Measurements from ENCODE around the gene VTI1A. TPM values are rescaled to one million over a fixed set of nuclear protein-coding genes. Genes with fewer than 3 reads are reported as not detected.

VTI1A gene
- total and polyA plus RNA-seq, 2 of the 13 experiments (the other 11 are each of a cell fraction or from before 2014, with no cell fraction given): 11.7 to 32.7 TPM

GRCh38 chr10:112546474-112546873 lies 99.5 kb downstream of the VTI1A start:
- Histone ChIP-seq H4K20me1 (ENCODE audit: insufficient read depth, low read length) (no peaks in the 10 kb centered on the region), H3K79me2 (ENCODE audit: insufficient read depth, low read length) (no peaks in the 10 kb centered on the region), H2AFZ (ENCODE audit: low read length) (no peak overlapping the region), H3K4me1 (ENCODE audit: insufficient read depth, low read length) (no peaks in the 10 kb centered on the region), H3K36me3 (replicated peaks in 1 of 2; ENCODE audit: control insufficient read depth in 1 of 2, insufficient read depth in 2 of 2, low read length in 2 of 2) (no peaks in the 10 kb centered on the region; a peak in 1 of 5 replicates), H3K4me3 (replicated peaks in 1 of 3; ENCODE audit: insufficient read depth in 1 of 3, low read depth in 2 of 3, low read length in 3 of 3) (no peak overlapping the region), H3K27me3 (ENCODE audit: control insufficient read depth in 1 of 2, insufficient read depth in 2 of 2, low read length in 2 of 2) (no peaks in the 10 kb centered on the region), H3K9ac (ENCODE audit: insufficient read depth, low read depth, low read length) (no peak overlapping the region), H3K4me2 (ENCODE audit: low read depth, low read length) (no peak overlapping the region), H3K9me3 (ENCODE audit: low read length) (no peaks in the 10 kb centered on the region), H3K27ac (ENCODE audit: extremely low read length, insufficient read depth, low read length) (no peak overlapping the region)
- ChIA-PET POLR2A (no interaction called here), CTCF (ENCODE audit: low intra/inter-chr PET ratio, low total read pairs) (no interaction called here)
- no peak for FAIRE-seq
- ATAC-seq: no peak
- DNase-seq (ENCODE audit: low spot score): no peak
- intact Hi-C loops (cut with micrococcal nuclease; ENCODE audit: unreplicated experiment): no loop called here
- no TSS peak for BruUV-seq (replicated peaks)
- in situ Hi-C loops (cut with HindIII; ENCODE audit: extremely low pct_ligation_motif_present, low pct_unique_long_range_greater_than_20kb): no loop called here
- WGBS (ENCODE audit: low lambda C conversion rate): 97% methylated on average over 2 of the region's 2 CpGs
- TF ChIP-seq ZNF263 (CRISPR knock-in tag; IDR thresholded peaks at IDR 0.05): no peak
- no peak for TF ChIP-seq UBTF (CRISPR knock-in tag; IDR thresholded peaks at IDR 0.05)
- TF ChIP-seq ZBTB39 (CRISPR knock-in tag; IDR thresholded peaks at IDR 0.05): no peak
- TF ChIP-seq ZNF720 (CRISPR knock-in tag; IDR thresholded peaks at IDR 0.05): no peak
- TF ChIP-seq KLF16 (CRISPR knock-in tag; IDR thresholded peaks at IDR 0.05): no peak
- TF ChIP-seq ZNF281 (CRISPR knock-in tag; IDR thresholded peaks at IDR 0.05; ENCODE audit: borderline replicate concordance): no peak
- TF ChIP-seq FIP1L1 (IDR thresholded peaks at IDR 0.05; ENCODE audit: borderline replicate concordance, insufficient read depth, low read depth, low read length): no peak
- no peak for TF ChIP-seq ZNF33A (CRISPR knock-in tag; IDR thresholded peaks at IDR 0.05; ENCODE audit: borderline replicate concordance)
- TF ChIP-seq JARID2 (CRISPR knock-in tag; IDR thresholded peaks at IDR 0.05; ENCODE audit: insufficient replicate concordance): no peak
- TF ChIP-seq, protein P1, sequence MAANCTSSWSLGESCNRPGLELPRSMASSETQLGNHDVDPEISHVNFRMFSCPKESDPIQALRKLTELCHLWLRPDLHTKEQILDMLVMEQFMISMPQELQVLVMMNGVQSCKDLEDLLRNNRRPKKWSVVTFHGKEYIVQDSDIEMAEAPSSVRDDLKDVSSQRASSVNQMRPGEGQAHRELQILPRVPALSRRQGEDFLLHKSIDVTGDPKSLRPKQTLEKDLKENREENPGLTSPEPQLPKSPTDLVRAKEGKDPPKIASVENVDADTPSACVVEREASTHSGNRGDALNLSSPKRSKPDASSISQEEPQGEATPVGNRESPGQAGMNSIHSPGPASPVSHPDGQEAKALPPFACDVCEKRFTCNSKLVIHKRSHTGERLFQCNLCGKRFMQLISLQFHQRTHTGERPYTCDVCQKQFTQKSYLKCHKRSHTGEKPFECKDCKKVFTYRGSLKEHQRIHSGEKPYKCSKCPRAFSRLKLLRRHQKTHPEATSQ (CRISPR knock-in tag; IDR thresholded peaks at IDR 0.05; ENCODE audit: borderline replicate concordance): no peak
- TF ChIP-seq ZEB1 (IDR thresholded peaks at IDR 0.05; ENCODE audit: insufficient replicate concordance, low read depth): no peak
- TF ChIP-seq RAD51 (IDR thresholded peaks at IDR 0.05; ENCODE audit: borderline replicate concordance): no peak
- TF ChIP-seq, protein P2, sequence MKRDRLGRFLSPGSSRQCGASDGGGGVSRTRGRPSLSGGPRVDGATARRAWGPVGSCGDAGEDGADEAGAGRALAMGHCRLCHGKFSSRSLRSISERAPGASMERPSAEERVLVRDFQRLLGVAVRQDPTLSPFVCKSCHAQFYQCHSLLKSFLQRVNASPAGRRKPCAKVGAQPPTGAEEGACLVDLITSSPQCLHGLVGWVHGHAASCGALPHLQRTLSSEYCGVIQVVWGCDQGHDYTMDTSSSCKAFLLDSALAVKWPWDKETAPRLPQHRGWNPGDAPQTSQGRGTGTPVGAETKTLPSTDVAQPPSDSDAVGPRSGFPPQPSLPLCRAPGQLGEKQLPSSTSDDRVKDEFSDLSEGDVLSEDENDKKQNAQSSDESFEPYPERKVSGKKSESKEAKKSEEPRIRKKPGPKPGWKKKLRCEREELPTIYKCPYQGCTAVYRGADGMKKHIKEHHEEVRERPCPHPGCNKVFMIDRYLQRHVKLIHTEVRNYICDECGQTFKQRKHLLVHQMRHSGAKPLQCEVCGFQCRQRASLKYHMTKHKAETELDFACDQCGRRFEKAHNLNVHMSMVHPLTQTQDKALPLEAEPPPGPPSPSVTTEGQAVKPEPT (CRISPR knock-in tag; IDR thresholded peaks at IDR 0.05; ENCODE audit: low read depth): no peak
- TF ChIP-seq GATA4 (IDR thresholded peaks at IDR 0.05; ENCODE audit: borderline replicate concordance, low read depth): no peak

Measured in HepG2 (cell line).